T-helper 22 cell (primary cell): ENCODE measurements around the gene MORN1.

Source experiments
- DNase-seq: peaks from one replicate; pipeline ENCODE4 v3.0.0-alpha.2; 2020; ENCODE audit warnings: low read depth

Gene MORN1

DNA sequence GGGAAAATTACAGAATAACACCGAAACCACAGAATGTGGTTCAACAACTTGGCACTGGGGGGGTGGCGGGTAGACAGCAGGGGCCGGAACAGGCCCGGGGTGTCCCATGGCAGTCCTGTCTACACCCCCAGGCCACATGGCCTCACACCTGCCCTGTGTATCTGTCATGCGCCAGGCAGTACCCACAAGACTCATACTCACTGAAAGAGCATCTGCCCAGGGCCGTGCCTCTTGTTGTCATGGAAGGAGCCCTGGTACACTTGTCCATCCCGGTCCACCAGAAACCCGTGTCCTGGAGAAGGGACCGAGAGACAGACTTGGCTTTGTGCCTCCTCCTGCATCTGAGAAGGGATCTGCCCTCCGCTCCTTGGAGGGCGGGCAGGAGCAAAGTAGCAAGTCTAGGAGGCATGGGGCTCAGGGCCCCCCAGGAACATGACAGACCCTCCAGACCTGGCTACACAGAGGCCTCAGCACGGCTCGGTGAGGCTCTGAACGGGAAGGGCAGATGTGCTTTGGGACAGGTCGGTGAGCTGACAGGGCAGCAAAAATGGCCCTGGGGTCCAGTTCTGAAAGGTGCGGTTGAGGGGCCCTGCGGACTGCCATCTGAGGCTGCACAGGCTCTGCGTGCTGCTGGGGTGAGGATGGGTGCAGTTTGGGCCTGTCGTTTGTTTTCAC, 5.6 kb downstream of the MORN1 start:
- DNase-seq: no peak

DNA sequence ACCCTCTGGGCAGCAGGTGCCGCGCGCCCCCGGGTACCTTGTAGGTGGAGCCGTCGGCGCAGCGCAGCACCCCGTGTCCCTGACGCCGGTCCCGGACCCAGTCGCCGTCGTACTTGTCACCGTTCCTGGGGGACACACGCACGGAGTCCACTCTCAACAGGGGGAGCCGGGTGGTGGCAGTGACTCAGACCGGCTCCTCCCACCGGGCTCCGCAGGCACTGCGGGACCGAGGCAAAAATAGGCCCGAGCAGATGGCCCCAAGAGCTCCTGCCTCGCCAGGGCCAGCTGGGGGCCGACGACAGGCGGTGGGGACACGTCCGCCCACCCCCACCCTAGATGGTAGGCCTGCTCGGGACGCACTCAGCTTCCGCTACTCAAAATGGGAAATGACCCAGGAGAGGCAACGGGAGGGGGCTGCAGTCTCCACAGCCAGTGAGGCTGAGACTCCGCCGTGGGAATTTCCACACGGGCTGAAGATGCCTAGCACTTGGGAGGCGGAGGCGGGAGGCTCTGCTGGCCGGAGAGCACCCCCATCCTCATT, 6.3 kb downstream of the MORN1 start:
- no peak for DNase-seq

DNA sequence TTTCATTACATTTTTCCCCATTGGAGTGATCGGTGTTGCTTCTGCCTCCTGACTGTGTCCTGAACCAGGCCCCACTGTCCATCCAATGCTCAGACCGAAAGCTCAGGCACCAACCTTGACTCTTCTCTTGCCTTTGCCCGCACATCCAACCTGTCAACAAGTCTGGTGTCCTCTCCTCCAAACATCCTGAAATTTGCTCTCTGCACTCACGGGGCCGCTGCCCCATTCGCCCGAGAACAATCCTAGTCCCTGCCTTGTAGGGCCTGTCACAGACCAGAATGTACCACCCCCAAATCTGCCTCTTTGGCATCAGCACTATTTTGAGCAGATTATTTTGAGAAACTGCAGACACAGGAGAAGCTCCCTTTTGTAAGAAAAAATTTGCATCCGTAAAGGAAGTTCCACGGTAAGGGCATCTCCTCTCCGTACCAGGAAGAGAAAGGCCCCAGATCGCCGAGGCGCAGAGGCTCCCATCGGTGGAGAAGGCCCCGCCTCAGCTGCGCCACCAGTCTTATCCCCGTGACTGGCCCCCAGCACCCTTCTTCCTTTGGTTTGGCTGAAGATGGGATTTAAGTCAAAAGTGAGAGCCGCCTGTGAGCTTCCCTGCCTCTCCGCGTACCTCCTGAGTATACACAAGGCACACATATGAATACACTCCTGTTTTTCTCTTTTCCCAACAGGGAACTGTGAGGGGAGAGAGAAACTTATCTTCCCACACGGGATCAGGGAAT, 7.1 kb downstream of the MORN1 start:
- no peak for DNase-seq

DNA sequence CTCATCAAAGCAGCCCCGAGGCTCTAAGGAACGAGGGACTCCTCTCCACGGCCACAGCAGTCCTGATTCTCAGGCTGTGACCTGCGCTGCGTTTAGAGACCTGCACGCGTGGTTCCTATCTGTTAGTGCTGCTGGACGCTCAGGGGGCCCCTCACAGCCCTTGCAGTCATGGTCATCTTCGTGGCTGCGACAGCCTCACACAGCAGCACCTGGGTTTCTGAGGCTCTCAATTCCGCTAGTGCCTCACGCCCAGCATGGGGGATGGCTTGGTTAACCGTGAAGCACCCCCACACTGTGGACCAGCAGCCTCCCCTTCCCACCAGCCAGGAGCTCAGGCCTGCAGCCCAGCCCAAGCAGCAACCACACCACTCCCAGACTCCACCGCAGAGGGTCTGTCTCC, 7.8 kb downstream of the MORN1 start:
- DNase-seq: no peak

DNA sequence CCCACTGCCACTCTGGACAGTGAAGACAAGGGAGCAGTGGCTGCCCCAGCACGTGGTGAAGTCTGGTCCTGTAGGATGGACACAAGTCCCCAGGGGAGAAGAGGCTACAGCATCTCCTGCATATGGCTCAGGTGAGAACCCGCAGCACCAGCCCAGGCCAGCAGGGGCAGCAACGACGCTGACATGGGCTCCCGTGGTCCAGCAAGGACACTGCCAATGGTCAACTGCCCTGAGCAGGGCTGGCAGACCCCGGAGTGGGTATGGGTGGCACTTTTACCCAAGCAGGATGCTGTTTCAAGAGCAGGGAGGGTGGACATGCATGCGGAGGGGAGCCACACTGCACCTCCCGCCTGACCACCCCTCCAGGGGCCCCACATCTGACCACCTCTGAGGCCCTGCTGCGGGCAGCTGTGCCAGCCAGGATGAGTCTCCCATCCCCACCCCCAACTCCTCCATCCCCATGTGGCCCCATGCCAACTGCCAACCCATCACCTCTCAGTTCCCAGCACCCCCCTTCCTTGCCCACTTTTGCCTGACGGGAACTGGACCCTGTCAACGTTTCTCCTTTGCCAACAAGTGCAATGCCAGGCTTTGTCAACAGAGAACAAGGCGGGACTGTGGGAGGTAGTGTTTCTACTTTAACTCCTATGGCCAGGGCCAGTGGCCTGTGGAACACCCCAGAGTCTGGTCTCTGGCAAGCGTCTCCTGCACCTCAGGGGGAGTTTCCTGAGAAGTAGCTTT, 8.6 kb downstream of the MORN1 start:
- DNase-seq: no peak

DNA sequence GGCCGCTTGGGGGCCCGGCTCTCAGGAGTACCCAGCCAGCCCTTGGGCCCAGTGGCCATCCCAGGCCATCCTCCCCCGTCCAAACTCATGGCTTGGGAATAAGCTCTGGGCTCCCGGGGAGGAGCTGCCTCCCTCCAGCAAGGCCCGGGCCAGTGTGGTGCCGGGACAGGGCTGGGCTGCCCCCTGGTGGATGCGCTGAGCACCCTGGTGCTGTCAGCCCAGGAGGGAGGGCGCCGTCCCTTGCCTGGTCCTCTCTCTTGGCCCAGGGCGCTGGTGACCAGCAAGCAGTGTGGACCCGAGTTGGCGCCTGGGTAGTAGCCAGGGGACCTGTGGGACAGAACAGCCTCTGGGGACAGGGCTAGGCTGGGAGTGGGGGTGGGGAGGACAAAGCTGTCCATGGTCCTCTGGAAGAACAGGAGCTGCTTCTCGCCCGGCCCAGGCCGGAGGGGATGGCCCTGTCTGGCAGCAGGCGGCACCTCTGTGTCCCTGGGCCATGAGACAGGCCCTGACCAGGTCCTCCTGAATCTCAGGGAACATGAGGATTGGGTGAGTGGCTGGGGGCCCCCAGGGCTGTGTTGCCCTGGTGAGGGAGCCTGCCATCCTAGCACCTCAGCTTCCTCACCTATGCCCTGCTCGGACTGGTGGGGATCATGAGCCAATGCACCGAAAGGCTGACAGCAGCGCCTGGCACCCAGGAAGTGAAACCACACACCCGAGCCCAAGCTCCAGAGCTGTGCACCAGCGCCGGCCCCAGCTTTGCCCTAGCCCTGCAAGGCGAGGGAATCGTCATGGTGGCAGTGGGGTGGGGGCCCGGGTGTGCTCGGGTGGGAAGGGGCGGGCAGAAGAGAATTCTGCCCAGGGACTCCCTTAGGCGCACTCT, 9.4 kb downstream of the MORN1 start:
- DNase-seq: peak; percentile 46

DNA sequence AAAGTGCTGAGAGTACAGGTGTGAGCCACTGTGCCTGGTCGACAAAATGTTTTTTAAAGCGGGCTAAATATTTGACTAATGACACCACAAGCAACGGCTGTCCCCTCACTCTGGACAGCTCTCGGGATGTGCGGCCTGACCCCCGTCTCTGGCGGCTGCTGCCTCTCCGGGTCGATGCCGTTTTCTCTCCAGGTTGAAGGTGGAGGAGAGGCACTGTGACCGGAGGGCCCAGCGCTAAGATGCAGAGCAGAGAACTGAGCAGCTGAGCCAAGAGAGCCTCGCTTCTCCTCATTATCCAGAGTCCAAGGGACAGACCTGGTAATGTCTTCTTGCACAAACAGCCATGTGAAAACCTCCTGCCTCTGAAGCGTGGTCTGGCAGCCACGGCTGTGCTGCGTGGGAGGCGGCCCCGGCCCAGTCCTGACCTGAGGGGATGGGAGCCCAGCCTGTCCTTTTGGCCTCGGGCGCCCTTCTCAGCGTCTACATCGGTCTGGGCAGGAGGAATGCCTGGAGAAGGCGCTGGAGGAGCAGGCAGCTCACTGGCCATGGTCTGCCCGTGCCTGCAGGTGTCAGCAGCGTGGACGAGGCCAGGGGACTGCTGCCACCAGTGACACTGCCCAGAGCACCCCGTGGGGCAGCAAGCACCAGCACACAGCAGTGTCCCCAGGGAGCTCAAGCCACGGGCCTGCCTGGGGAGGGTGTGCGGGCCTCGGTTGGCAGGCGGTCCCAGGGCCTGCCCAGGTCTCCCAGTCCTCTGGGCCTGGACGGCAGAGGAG, 10.3 kb downstream of the MORN1 start:
- no peak for DNase-seq

DNA sequence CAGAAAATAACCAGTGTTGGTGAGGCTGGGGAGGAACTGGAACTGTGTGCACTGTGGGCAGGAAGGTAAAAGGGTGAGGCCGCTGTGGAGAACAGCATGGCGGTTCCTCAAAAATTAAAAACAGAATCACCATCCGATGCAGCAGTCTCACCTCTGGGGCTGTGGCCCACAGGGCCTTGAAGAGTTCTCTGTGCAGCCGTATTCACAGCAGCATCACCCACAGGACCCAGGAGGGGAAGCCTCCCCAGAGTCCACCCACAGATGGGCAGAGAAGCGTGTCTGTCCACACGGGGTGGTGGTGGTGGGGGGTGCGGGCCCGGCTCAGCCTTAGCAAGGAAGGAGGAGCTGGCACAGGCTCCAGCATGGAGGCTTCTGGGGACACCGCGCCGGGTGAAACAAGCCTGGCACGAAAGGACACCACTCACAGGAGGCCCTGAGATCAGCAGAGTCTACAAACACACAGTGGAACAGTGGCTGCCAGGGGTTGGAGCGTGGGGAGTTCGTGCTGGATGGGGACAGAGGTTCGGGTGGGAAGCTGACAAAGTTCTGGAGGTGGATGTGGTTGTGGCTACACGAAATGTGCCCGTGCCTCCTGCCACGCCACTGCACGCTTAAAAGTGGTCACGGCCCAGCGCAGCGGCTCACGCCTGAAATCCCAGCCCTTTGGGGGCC, 11.5 kb downstream of the MORN1 start:
- DNase-seq: no peak

DNA sequence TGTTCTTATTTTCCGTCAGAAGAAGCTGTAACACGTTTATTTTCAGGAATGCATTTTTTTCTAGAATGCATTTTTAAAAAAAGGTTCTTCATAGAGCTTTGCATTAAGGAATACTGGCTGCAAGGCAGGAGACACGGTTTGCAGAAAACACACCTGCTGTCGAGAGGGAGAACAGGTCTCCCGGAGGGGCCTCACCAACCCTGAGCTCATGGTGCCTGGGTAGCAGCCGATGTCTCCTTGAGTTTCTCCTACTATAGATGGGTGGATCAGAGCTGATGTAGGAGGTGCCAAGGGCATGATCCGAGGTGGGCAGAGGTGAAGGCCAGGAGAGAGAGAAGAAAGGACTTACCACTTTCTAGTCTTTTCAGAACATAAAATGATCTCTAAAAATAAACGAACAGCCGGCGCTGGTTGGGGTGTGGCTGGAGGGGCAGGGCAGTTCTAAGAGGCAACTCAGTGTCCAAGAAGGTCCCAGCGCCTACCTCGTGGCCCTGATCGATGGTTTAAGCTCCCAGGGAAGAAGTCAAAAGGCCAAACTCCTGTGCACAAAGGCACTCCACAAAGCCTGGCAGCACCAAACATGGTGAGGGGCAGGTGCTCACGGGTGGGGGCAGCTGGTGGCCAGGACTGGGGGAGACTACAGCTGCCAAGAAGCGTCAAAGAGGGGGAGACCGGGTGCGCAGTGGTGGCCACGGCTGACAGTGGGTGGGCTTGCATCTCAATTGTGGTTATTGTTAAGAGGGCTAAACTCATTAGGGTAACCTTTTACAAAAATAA, 12.2 kb downstream of the MORN1 start:
- DNase-seq: no peak

DNA sequence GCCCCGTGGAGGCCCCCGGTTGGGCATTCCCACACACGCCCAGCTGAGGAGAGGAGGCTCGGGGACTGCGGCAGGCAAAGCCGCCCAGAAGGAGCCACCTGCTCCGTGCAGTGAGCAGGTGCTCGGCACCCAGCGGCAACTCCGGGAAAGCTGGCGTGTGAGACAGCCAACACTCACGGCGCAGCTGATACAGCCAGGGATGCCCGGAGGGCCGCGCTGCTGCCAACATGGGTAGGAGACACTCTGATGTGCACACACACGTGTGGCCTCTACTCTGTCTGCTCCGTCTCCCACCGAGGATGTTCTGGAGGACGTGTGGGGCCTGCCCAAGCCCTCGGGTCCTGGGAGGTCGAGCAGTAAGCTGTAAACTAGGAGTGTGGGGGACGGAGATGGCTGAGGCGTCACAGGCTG, 12.9 kb downstream of the MORN1 start:
- no peak for DNase-seq

DNA sequence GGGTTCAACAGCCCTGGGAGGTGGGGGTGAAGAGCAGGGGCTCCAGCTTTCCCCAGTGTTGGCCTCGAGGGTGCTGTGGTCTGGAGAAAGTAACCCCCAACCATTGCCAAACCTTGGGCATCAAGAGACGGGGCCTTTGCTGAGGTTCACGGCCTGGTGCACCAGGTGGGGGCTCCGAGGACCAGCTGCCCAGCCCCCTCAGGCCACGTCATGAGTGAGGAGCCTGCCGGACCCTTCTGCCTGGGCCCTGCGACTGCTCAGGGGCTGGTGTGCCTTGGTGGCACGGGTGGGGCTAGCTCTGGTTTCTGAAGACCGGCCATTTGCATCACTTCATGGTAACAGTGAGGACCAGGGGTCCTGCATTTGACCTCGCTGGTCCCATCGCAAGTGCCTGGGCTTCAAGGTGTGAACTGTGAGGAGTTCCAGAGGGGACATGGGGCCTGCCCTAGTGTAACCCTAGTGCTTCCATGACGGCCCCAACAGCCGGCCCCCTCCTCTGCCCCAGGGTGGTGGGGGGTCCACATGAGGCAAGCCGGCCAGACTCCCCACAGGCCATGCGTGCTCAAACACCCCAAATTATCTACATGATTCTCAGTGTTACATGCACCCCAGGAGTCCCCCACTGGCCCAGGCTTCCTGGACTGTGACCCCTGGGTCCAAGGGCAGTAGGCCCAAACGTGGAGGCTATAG, 13.5 kb downstream of the MORN1 start:
- DNase-seq: no peak

DNA sequence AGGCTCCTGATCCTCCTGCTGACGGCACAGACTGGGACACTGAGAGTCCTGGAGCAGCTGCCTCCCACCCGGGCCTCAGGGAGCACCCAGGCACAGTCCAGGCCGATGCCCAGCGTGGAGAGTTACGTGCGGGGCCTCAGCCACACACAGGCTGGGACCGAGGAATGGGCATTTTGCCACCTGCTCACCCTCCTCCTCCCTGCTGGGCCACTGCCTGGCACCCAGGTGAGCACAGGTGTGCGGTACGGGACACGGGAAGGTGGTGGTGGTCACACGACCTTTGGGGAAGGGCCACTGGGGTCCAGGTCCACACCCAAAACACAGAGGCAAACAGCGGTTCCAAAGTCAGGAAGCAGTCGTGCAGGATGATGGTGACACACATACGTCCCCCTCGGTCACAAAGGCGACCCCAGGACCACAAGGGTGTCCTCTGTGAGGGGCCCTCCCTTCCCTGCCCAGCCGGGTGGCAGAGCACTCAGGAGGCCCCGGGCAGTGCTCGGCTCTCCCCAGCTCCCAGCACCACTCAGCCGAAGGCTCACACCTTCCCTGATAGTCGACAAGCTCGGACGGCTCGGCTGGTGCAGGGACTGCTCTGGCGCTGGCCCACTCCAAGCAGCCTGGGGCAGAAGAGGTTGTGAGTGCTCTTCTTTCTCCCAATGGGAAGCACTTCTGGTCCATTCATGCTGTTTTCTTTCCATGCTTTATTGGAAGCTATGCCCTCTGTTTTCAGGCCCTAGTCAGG, 14.3 kb downstream of the MORN1 start:
- DNase-seq: no peak

DNA sequence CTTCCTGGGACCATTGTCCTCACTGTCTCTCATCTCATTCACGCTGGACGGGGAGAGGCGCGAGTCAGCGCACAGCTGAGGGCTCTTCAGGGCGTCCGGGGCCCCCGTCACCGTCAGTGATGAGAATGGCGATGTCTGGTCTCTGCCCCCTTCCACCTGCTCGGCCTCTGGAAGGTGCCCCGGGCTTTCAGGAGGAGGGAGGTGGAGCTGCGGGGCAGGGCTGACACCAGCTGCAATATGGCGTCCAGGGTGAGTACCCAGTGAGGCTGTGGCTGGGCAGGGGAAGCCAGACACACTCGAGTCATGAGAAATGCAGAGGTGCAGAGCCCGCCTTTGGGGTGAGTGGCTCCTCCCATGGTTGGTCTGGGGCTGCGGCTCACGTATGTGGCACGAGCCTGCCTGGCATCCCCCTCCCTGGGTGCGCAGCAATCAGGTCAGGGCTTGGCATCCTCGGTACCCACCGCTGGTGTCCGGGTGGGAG, 15.1 kb downstream of the MORN1 start:
- DNase-seq: no peak

DNA sequence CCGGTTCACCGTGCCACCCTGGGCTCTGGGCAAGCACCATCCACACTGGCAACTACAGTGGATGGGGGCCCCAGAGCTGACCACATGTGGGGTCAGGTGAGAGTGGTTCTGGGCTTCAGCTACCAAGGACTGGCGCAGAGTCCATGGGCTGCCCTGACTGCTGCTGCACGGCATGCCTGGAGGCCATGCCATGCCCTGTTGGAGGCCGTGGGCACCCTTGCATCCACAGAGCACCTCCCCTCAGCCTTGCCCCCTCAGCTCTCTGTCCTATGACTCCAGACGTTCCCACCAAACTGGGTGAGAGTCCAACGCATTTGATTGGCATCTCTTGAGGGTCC, 15.5 kb downstream of the MORN1 start:
- DNase-seq: no peak

DNA sequence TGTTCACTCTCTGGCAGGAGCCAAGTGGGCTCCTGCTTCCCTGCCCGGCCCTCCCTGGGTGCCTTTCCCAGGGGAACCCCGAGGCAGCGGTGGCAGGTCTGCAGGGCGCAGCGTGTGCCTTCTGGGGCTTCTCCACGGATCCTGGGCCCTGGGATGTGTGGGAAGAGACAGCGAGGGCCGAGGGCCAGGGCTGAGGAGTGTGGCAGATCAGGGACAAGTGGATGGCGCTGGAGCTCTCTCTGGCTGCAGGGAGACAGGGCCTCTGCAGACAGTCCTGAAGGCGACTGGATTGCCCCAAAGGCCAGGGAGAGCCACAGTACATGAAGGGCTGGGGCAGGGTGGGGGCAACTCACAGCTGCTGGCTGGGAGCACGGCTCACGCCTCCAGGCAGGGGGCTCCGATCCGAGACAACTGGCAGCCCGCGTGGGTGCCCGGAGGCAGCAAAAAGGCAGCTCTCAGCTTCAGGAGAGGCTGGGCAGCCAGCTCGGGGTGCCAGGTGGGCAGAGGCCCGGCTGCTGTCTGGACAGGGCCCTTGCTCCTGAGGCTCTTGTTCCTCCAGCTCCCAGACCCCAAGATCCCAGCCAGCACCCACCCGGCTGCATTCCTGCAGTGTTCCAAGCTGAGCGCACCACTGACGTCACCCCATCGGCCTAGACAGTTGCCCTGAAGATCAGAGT, 16.0 kb downstream of the MORN1 start:
- no peak for DNase-seq

DNA sequence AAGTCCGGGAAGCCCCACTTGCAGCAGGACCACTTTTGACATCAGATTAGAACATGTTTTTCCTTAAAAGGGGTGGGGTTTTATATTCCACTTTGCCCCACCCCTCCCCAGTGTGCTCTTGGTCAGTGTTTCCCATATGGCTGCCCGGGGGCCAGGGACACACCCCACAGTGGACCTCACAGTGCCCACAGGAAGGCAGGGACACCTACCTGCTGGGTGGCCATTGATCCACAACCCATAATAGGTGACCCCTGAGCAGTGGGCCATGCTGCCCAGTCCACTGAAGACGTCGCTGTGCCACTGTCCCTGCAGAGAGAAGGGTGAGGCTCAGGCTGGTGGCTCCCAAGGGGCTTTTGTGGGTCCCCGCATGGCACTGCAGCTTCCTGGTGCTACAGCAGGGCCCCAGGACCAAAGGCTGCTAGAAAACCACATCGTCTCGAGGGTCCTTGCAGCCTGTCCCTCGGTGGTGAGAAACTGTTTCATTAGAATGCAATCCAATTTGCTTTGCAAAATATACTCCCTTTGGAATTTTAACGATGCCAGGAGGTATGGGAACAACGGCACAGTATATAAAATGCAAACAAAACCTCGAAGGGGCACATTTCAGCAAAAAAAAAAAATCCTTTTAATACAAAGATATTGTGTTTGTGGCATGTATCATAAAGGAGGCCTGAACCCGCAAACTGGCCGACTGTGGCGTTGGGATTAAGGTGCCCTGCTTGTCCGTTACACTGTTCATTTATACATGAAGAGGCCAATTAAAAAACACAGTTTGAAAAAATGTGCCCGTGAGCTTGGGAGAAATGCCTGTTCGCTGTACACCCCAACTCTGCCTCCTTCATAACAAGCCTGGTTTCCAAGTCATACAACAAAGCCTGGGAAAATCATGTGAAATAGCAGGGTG, 16.9 kb downstream of the MORN1 start:
- no peak for DNase-seq
